ENCODE results near the gene MAL.

MAL gene

GRCh38 chr2:95048825-95049682 is 23.5 kb downstream of the MAL start:
- DNase-seq (ENCODE audit: low read depth, low spot score) = no peak

GRCh38 chr2:95049683-95049955 is 24.1 kb downstream of the MAL start:
- DNase-seq (ENCODE audit: low read depth, low spot score) = no peak

GRCh38 chr2:95049961-95050360 is 24.5 kb downstream of the MAL start:
- DNase-seq (ENCODE audit: low read depth, low spot score) = no peak

DNA sequence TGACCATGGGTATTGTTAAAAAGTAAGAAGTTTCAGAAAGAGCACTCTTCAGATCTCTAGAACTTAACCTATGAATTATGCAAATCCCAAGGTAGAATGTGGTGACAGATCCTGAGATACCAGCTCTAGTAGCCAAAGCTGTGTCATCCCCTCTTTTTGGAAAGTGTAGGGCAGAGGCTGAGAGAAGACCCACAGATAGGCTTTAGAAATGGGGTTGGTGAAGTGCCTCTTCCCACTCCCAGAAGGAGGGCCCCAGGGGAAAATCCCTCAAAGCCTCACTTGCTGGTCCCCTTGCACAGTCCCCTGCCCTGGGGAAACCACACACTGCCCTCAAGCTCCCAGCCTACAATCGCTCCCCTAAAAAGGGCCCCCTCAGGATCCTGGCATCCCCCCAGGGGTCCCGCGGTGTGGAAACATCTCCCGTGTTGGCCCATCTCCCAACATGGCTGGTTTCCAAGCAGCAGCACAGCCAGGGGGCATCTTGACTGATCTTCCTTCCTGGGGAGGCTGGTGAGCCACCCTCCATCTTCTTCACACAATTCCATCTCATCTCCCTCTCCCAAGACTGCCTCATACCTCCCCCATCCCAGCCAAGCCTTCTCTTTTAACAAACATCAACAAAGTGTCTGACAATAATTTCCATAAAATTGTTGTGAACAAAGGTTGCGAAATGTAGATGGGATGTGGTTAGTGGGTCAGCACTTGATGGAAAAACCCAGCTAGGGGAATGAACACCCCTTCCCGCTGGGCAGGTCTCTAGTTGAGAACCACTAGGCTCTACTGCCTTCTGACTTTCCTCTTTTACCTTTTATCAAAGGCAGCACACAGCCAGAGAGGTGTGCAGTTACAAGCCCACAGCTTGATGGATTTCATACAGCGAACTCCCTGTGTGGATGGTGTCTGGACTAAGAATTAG is 25.1 kb downstream of the MAL start:
- DNase-seq (ENCODE audit: low read depth, low spot score) = no peak

- DNase-seq (ENCODE audit: low read depth, low spot score) = no peak
Observed at GRCh38 chr2:95051626-95052025, 26.1 kb downstream of the MAL start.

GRCh38 chr2:95052307-95052706 is 26.8 kb downstream of the MAL start:
- DNase-seq (ENCODE audit: low read depth, low spot score) = no peak

DNA sequence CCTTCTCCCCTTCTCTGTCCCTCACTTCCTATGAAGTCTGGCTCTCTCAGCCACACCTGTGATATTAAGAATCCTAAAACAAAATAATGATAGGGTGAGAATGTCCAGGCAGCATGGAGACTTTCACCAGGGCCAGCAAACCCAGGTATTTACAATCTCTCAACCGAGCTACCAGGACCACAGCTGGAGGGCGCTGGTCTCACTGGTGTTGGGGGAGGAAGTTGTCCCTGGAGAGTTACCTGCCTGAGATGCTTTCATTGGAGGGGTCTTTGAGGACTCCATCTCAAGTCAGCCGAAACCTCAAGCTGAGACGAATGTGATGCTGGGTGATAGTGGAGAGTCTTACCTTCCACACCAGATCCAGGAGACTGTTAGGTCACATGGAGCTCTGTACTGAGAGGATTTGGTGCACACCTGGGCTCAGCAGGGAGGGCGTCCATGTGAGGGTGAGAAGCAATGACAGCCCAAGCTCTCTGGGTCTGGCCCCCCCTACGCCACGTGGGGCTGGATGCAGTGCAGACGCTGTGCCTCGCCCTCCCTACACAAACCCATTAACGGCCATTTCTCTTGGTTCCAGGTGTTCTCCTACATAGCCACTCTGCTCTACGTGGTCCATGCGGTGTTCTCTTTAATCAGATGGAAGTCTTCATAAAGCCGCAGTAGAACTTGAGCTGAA is 27.4 kb downstream of the MAL start:
- no peak for DNase-seq (ENCODE audit: low read depth, low spot score)

DNA sequence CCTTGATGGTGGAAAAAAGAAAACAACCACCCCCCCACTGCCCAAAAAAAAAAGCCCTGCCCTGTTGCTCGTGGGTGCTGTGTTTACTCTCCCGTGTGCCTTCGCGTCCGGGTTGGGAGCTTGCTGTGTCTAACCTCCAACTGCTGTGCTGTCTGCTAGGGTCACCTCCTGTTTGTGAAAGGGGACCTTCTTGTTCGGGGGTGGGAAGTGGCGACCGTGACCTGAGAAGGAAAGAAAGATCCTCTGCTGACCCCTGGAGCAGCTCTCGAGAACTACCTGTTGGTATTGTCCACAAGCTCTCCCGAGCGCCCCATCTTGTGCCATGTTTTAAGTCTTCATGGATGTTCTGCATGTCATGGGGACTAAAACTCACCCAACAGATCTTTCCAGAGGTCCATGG is 28.0 kb downstream of the MAL start:
- no peak for DNase-seq (ENCODE audit: low read depth, low spot score)

DNA sequence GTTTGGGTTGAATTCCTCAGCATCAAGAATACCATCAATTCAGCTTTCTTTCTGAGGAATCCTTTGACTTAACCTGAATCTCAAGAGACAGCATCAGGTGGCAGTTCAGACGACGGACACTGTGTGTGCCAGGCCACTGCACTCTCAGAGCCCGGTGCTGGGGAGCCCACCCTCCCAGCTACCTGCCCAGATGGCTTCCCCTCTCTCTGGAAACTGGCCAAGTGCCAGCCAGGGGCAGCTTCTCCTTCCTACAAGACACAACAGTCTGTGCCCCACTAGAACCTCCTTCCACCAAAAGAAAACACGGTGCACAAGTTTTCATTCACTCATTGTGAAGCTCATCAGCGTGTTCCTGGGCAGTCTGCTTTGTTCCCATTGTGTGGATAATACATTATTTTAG is 28.5 kb downstream of the MAL start:
- no peak for DNase-seq (ENCODE audit: low read depth, low spot score)

DNA sequence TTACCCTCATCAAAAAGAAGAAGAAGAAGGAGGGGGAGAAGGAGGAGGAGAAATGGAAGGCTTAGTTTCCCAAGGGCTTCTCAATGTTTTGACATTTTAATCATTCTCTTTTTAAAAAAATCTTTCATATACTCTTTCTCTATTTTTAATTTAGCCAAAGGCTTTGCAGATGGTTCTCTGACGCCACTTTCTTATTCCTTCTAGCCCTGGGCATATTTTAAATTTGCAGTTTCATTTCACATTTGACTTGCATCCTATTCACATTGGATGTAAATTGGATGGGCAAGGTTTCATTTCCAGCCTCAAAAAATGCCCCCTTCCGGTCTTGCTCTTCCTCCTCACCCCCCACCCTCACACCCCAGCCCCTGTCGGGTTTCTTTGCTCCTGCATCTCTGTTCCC is 29.8 kb downstream of the MAL start:
- no peak for DNase-seq (ENCODE audit: low read depth, low spot score)

DNA sequence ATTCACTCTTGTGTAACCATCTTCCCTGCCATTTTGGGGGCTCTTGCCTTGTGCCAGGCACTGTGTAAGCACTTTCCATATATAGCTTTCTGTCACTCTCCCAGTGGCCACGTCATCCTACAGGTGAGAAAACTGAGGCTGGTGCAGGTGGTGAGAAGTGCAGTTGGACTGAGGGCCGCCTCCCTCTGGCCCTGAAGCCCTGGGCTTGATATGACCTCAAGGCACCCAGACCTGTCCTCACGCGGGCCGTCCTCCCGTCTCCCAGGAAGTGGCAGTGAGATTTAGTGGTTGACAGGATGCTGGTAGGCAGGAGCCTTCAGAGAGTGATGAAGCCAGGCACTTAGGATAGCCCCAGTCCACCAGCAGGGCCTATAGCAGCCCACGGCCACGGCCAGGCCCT is 30.5 kb downstream of the MAL start:
- no peak for DNase-seq (ENCODE audit: low read depth, low spot score)

GRCh38 chr2:95056461-95057459 is 31.3 kb downstream of the MAL start:
- DNase-seq (ENCODE audit: low read depth, low spot score) = no peak

- DNase-seq (ENCODE audit: low read depth, low spot score) = no peak
Observed at GRCh38 chr2:95057535-95058370, 32.2 kb downstream of the MAL start.

GRCh38 chr2:95058466-95058988 is 33.0 kb downstream of the MAL start:
- DNase-seq (ENCODE audit: low read depth, low spot score) = no peak

- DNase-seq (ENCODE audit: low read depth, low spot score) = no peak
Observed at GRCh38 chr2:95058989-95059641, 33.6 kb downstream of the MAL start.

DNA sequence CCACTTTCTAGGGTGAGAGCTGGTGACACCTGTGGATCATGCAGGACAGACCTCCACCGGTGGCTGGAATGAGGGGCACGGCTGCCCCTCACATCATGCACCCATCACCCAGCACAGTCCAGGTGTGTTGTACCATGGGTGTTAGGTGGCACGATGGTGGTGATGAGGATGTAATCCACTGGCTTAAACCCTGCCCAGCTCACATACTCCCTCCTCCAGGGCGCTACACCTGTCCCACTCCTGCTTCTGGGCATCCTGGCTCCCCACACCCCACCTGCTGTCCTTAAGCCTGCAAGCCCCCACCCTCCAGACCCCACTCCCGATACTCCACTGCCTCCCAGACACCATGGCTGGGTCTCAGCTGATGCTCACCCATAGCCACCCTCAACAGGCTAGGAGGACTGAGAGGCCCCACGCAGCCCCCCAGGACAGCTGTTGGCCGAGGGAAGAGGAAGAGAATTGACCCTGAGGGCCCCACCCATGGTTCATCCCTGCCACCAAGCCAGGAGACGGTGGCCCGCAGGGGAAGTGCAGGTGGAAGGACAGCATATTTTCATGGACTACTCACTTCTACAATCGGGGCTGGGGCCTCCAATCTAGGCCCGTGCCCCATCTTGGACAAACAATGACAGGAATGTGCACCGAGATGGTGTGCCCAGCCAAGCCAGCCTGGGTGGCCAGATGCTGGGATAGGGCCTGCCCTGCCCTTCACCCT is 34.3 kb downstream of the MAL start:
- DNase-seq (ENCODE audit: low read depth, low spot score) = no peak

- DNase-seq (ENCODE audit: low read depth, low spot score) = no peak
Observed at GRCh38 chr2:95060446-95061118, 35.1 kb downstream of the MAL start.

- DNase-seq (ENCODE audit: low read depth, low spot score) = no peak
Observed at GRCh38 chr2:95061119-95061512, 35.6 kb downstream of the MAL start.

Data from brain pericyte (primary cell).